ENCODE data around the gene ARHGAP26.

GRCh38 chr5:142840575-142840974 is 70.4 kb downstream of the ARHGAP26 start:
- TF ChIP-seq CTCF (IDR thresholded peaks at IDR 0.05) = no peak
- TF ChIP-seq POLR2A (IDR thresholded peaks at IDR 0.05) = no peak
- no peak for TF ChIP-seq EP300 (IDR thresholded peaks at IDR 0.05)
